HG03378 (cell line): ENCODE measurements around the gene ERG28.

Experiments used
- ATAC-seq: cut with Tn5 transposase; IDR thresholded peaks from one replicate; pipeline ENCODE4 v1.9.1; 2021; ENCODE audit warnings: mild to moderate bottlenecking, moderate library complexity; ENCODE audit not compliant: unreplicated experiment

Gene ERG28

GRCh38 chr14:75660238-75660629 is 442 bp downstream of the ERG28 start:
- ATAC-seq = no peak

- ATAC-seq = no peak
Measured at GRCh38 chr14:75658957-75659356, 1.7 kb downstream of the ERG28 start.

GRCh38 chr14:75657331-75657730 is 3.3 kb downstream of the ERG28 start:
- no peak for ATAC-seq

- no peak for ATAC-seq
Measured at GRCh38 chr14:75655235-75655634, 5.4 kb downstream of the ERG28 start.

GRCh38 chr14:75654127-75654732 is 6.4 kb downstream of the ERG28 start:
- peak; percentile 51 for ATAC-seq

GRCh38 chr14:75653563-75653962 is 7.1 kb downstream of the ERG28 start:
- ATAC-seq = no peak

- ATAC-seq = no peak
Measured at GRCh38 chr14:75650253-75651058, 10.2 kb downstream of the ERG28 start.

GRCh38 chr14:75649773-75650172 is 10.9 kb downstream of the ERG28 start:
- ATAC-seq = no peak

GRCh38 chr14:75649337-75649736 is 11.3 kb downstream of the ERG28 start:
- ATAC-seq = no peak

GRCh38 chr14:75648066-75648838 is 12.4 kb downstream of the ERG28 start:
- ATAC-seq = no peak

- ATAC-seq = no peak
Measured at GRCh38 chr14:75647640-75648039, 13.0 kb downstream of the ERG28 start.

- ATAC-seq = no peak
Measured at GRCh38 chr14:75646762-75647161, 13.9 kb downstream of the ERG28 start.

GRCh38 chr14:75645056-75645455 is 15.6 kb downstream of the ERG28 start:
- no peak for ATAC-seq

- no peak for ATAC-seq
Measured at GRCh38 chr14:75643985-75644384, 16.7 kb downstream of the ERG28 start.

- ATAC-seq = no peak
Measured at GRCh38 chr14:75640876-75641275, 19.8 kb downstream of the ERG28 start.

GRCh38 chr14:75636100-75636692 is 24.5 kb downstream of the ERG28 start:
- no peak for ATAC-seq

- no peak for ATAC-seq
Measured at GRCh38 chr14:75634848-75635247, 25.8 kb downstream of the ERG28 start.

- ATAC-seq = no peak
Measured at GRCh38 chr14:75631453-75631831, 29.2 kb downstream of the ERG28 start.

- no peak for ATAC-seq
Measured at GRCh38 chr14:75630695-75631452, 29.8 kb downstream of the ERG28 start.

- ATAC-seq = no peak
Measured at GRCh38 chr14:75628816-75629215, 31.9 kb downstream of the ERG28 start.

GRCh38 chr14:75627406-75627805 is 33.3 kb downstream of the ERG28 start:
- ATAC-seq = no peak
